Skeletal muscle satellite cell (primary cell): ENCODE measurements around the gene LRMDA.

Experiments
- H3K27me3 ChIP-seq: 2 replicates; pipeline ENCODE4 v1.7.0; 2013; ENCODE audit warnings: low read length; ENCODE audit not compliant: control insufficient read depth, insufficient read depth
- H3K36me3 ChIP-seq: 2 replicates; pipeline ENCODE4 v1.7.0; 2013; ENCODE audit warnings: mild to moderate bottlenecking, control low read depth, low read length; ENCODE audit not compliant: insufficient read depth
- H3K4me1 ChIP-seq: 2 replicates; pipeline ENCODE4 v1.7.0; 2013; ENCODE audit warnings: low read length; ENCODE audit not compliant: control insufficient read depth, insufficient read depth
- H3K4me2 ChIP-seq: 2 replicates; pipeline ENCODE4 v1.7.0; 2013; ENCODE audit warnings: mild to moderate bottlenecking, low read length
- H3K4me3 ChIP-seq: 2 replicates; pipeline ENCODE4 v1.7.0; 2013; ENCODE audit warnings: low read length
- H3K9ac ChIP-seq: 2 replicates; pipeline ENCODE4 v1.7.0; 2013; ENCODE audit warnings: mild to moderate bottlenecking, low read depth, low read length, moderate library complexity
- H3K9me3 ChIP-seq: replicated peaks from 2 replicates; pipeline ENCODE4 v1.7.0; 2013; ENCODE audit warnings: mild to moderate bottlenecking, control low read depth, low read length

LRMDA gene

DNA sequence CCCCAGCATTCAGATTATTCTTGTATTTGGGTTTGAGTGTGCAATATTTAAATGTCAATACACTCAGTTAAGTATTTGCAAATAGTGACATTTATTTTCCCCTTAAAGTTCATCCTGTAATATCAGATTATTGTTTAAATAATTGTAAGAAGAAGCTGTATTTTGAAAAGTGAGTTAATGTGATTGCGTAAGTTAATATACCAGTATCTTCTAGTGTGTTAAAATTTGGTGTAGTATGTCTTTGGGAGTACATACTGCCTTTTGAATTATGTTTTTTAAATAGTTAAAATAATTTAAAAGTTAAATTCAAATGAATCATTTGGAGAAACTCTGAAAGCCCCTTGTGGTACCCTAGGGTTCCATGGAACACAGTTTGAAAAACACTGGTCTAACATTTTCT is 28.6 kb downstream of the LRMDA start:
- Histone ChIP-seq H3K36me3 (no peaks in the 10 kb centered on the region), H3K4me2 (no peak overlapping the region), H3K4me1 (no peaks in the 10 kb centered on the region), H3K9me3 (no peaks in the 10 kb centered on the region), H3K9ac (no peak overlapping the region), H3K27me3 (peaks cover 13% of the 10 kb centered on the region), H3K4me3 (no peak overlapping the region)

DNA sequence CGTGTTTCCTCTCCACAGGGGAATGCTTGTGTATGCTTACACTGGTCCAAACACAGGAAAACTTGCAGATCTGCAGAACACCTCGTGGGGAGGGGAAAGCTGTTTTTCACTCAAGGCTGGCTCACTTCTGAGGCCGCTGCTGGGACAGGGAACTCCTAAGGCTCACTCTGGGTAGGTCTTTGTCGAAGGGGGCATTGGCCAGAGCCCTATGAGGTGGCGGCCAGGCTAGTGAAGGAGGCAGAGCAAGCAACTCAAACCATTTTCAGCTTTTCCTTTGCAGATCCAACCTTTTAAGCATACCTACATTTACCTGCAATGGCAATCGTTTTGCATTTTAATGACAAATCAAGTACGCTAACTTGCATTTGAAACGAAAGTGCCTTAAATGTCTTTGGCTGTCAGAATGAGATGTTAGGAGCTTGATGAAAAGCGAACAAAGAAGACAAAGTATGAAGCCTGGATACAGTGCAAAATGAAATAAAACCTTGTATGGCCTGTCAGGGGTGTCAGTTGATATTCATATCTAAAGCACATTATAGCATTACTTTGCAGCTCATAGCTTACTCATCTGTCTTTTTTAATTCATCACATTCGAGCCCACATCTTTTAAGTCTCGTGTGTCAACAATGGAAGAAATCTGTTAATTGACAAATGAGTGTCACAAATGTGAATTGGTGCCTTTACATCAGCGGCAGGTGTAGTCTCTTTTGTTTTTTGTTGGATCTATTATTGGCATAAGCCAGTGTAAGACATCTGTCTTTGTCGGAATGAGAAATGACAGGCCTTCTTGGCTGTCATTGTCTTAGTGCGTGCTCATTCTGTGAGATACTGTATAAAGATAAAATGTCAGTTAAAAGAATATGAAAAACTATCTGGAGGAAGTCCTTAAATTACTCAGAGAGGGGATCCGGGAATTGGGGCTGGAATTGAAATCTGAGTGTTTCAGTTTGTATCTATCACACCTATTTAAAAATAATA is 30.5 kb downstream of the LRMDA start:
- H3K4me1 ChIP-seq, result no peaks in the 10 kb centered on the region
- no peak overlapping the region for H3K4me3 ChIP-seq
- no peak overlapping the region for H3K9ac ChIP-seq
- no peaks in the 10 kb centered on the region for H3K9me3 ChIP-seq
- peaks cover 19% of the 10 kb centered on the region for H3K27me3 ChIP-seq
- H3K4me2 ChIP-seq, result no peak overlapping the region
- no peaks in the 10 kb centered on the region for H3K36me3 ChIP-seq

DNA sequence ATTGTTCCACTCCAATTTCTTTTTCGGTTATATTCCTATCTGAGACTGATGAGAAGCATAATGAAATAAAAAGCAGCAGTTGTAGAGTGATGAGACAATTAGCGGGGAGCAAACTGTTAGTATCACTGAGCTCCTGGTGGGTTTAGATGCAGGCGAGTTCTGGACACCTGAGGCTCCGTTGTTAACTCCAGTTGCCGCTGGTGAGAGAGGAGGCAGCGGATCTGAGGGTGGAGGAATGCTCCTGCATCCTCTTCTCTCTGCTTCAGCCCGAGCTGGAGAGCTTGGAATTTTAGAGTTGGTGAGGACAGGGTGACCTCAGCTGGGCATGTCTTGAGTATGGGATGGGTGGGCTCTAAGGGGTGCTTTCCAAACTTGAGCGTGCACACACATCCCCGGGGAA is 31.4 kb downstream of the LRMDA start:
- peaks cover 16% of the 10 kb centered on the region for H3K27me3 ChIP-seq
- no peaks in the 10 kb centered on the region for H3K9me3 ChIP-seq
- H3K4me3 ChIP-seq, result no peak overlapping the region
- H3K4me2 ChIP-seq, result no peak overlapping the region
- no peaks in the 10 kb centered on the region for H3K4me1 ChIP-seq
- no peak overlapping the region for H3K9ac ChIP-seq
- H3K36me3 ChIP-seq, result no peaks in the 10 kb centered on the region

DNA sequence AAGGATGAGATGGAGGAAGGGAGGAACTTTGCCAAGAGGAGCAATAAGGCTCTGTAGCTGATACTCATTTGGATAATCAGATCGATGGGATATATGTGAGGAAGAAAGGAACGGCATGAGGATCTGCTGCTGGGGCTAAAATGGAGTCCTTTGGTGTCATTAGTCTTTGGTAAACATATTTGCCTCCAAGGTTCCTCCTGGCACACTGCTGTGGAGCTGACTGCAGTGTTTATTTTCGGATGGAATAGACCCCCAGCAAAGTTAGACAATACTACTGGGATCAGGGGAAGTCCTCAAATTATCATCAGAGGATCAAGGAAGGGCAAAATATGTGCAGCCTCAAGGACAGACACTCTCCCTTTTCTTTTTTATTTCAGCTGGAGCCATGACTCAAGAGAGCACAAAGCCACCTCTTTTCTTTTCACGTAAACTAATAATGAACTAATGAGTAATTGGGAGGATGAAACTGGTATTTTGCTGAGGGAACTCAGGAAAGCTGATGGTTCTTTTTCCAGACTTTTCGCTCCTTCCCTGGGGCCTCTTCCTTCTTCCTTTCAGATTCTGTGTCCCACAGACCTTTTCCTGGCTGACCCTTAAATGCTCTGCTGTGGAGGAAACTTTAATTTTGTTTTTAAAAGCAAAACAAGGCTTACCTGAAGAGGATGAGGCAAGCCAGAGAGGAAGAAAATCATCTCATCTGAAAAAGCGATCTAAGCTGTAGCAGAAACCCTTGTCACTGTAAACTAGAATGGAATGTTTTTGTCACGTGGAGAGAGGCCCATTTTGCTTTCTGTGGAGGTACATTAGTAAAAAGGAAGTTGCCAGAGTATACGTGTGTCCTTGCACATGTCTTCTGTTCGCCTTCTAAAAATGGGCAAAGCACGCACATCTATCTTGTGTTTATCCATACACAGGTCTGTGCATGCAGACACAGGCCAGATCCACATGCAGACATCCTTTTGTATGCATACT is 33.3 kb downstream of the LRMDA start:
- Histone ChIP-seq H3K4me2 (no peak overlapping the region), H3K4me1 (peaks cover 12% of the 10 kb centered on the region), H3K9ac (no peak overlapping the region)

DNA sequence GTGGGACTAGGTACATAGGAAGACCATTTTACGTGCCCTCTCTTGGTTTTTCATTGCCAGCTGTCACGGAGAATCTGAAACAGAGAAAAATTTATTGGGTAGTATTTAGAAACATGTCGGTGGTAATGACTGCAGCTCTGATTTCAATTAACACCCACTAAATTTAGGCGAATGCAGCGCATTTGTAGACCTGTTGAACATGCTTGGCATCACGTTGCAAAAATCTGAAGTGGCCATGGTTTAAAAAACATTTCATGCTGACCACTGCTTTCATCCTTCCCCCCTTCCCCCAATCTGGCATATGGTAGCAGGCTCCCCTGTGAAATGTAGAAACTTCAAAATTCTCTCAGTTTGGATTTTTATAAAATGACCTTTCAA is 34.0 kb downstream of the LRMDA start:
- Histone ChIP-seq H3K9me3 (no peaks in the 10 kb centered on the region), H3K36me3 (no peaks in the 10 kb centered on the region), H3K9ac (no peak overlapping the region), H3K4me3 (no peak overlapping the region), H3K4me2 (no peak overlapping the region), H3K4me1 (peaks cover 13% of the 10 kb centered on the region), H3K27me3 (peaks cover 16% of the 10 kb centered on the region)

More for the DNA sequence above, 33.3 kb downstream of the LRMDA start:
- H3K36me3 ChIP-seq, result no peaks in the 10 kb centered on the region
- no peak overlapping the region for H3K4me3 ChIP-seq
- no peaks in the 10 kb centered on the region for H3K9me3 ChIP-seq
- peaks cover 16% of the 10 kb centered on the region for H3K27me3 ChIP-seq

DNA sequence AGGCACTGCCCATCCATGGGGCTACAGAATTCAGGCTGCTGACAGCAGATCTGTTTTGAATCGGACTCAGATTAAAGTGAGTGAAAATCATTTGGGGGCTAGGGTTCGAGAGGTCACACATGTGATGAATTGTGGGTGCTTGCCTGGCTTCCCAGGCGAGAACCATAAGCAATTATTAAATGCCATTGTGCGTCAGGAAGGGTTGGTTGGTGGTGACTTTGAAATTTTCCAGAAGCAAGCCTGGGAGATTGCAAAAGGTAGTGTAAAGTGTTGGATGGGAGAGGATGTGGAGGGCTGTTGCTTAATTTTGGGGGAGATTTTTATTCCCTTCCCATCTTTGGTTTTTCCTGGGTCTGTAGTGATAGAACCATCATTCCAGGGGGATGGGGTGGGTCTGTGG is 34.6 kb downstream of the LRMDA start:
- Histone ChIP-seq H3K4me3 (no peak overlapping the region), H3K9ac (no peak overlapping the region), H3K4me2 (no peak overlapping the region), H3K27me3 (peaks cover 16% of the 10 kb centered on the region), H3K36me3 (no peaks in the 10 kb centered on the region), H3K4me1 (peaks cover 13% of the 10 kb centered on the region), H3K9me3 (no peaks in the 10 kb centered on the region)

DNA sequence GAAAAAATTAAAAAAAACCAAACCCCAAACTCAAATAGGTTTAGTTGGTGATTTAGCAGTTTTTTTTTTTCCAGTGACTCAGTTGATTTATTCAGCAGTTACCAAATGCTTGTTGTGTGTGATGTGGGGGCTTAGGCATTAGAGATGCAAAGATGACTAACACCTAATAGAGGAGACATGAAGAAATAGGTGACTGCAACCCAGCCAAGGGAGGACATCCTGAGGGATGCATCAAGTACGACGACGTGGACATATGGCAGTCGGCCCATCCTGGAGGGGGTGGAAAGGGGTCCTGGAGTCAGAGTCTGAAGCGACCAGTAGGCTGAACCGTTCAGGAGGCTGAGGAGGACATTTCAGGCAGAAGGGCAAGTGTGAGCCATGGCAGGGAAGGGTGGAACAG is 35.5 kb downstream of the LRMDA start:
- H3K4me1 ChIP-seq, result peaks cover 13% of the 10 kb centered on the region
- H3K27me3 ChIP-seq, result peaks cover 10% of the 10 kb centered on the region
- no peaks in the 10 kb centered on the region for H3K36me3 ChIP-seq
- no peak overlapping the region for H3K9ac ChIP-seq
- H3K4me2 ChIP-seq, result no peak overlapping the region
- no peaks in the 10 kb centered on the region for H3K9me3 ChIP-seq
- H3K4me3 ChIP-seq, result no peak overlapping the region

DNA sequence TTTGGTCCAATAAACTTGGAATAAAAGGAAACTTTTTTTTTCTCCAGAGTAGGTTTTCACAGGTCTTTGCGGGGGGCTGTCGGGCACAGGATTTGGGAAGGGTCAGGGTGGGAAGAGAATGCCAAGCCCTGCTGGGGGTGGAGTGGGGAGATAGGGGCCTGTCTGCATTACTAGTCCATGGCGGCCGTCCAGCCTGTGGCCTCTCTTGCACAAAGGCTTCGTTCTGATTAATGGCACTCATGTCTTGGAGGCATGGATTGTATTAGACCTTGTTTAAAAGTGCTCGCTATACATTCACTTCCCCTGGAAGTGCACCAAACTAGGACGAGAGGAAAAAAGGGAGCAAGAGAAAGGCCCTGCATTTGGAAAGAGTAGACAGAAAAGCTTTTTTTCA is 37.2 kb downstream of the LRMDA start:
- no peak overlapping the region for H3K4me2 ChIP-seq
- no peak overlapping the region for H3K4me3 ChIP-seq

DNA sequence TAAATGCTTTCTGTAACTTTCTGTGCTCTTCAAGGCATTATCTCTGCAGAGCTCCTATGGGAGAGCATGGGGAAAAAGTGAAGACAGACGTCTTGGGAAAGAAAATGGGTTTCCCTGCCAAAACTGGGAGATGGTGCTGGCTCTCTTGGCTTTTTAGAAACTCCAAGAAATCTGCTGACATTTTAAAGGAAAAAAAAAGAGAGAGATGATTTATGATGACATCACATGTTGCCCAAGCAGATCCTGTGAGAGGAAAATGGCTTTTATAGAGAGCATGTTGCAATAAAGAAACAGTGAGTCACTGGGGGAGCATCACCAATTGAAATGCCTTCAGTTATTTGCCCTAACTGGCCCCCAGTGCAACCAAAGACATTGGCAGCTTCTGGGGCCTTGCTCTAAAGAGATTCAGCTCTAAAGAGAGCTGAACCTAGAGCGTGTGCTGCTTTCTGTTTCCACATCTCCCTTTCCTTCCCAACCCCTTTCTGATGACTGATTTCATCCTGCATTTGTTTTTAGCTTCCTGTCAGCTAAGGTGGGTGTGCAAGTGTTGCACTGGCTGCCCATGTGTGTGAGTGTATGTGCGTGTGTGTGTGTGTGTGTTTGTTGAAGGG is 37.7 kb downstream of the LRMDA start:
- peak overlapping the region; percentile 49 for H3K4me2 ChIP-seq
- peaks cover 13% of the 10 kb centered on the region for H3K4me1 ChIP-seq
- H3K9me3 ChIP-seq, result no peaks in the 10 kb centered on the region
- H3K9ac ChIP-seq, result no peak overlapping the region
- no peaks in the 10 kb centered on the region for H3K36me3 ChIP-seq
- H3K27me3 ChIP-seq, result peaks cover 24% of the 10 kb centered on the region
- peak overlapping the region; percentile 13 for H3K4me3 ChIP-seq

More for the DNA sequence above, 37.2 kb downstream of the LRMDA start:
- Histone ChIP-seq H3K9ac (no peak overlapping the region), H3K9me3 (no peaks in the 10 kb centered on the region), H3K36me3 (no peaks in the 10 kb centered on the region), H3K27me3 (peaks cover 19% of the 10 kb centered on the region), H3K4me1 (peaks cover 13% of the 10 kb centered on the region)

DNA sequence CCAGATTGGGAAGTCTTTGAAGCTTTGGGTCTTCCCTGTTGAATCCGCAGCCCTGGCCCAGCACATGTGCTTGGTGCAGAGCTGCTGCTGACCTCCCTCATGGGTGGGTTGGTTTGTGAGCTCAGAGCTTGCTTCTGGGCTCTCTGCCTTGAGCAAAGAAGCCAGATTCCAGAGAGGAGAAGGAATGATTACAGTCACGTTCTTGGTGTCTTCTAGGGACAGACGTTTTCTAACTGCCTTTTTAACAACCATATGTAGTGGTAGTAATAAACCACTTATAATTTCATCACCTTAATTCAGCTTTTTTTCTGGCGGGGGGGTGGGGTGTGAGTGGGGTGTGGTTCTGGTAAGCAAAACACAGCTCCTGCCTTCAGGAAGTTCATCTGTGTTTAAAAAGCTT is 39.5 kb downstream of the LRMDA start:
- Histone ChIP-seq H3K4me3 (no peak overlapping the region), H3K9me3 (no peaks in the 10 kb centered on the region), H3K4me1 (peaks cover 13% of the 10 kb centered on the region), H3K27me3 (peaks cover 20% of the 10 kb centered on the region), H3K9ac (no peak overlapping the region), H3K36me3 (no peaks in the 10 kb centered on the region), H3K4me2 (no peak overlapping the region)

DNA sequence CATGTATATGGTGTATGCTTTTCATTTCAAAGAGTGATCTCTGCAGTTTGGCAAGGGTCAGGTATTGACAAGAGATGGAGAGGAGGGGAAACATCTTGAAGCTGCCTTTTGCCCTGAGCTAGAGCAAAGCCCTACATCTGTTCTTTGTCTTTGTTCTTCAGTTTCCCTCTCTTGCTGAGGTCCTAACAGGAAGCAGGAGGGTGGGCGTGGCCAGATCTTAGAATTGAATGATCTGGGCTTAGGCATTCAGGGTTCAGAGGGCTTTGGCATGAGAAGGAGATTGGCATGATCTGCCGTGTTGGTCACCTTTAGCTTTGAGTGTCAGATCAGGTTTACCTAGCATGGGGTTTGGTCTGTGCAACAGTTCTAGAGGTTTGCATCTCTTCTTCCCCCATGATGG is 41.3 kb downstream of the LRMDA start:
- Histone ChIP-seq H3K4me2 (no peak overlapping the region), H3K4me1 (peaks cover 13% of the 10 kb centered on the region), H3K9me3 (no peaks in the 10 kb centered on the region), H3K9ac (no peak overlapping the region), H3K27me3 (peaks cover 20% of the 10 kb centered on the region), H3K36me3 (no peaks in the 10 kb centered on the region), H3K4me3 (no peak overlapping the region)
